GM12878 (cell line): ENCODE data around the gene ZDHHC9. TPM values are rescaled to one million over a fixed set of nuclear protein-coding genes. Genes with fewer than 3 reads are reported as not detected.

Experiments used
- ATAC-seq: fragments of 200-7000 bp; cut with Tn5 transposase; 3 replicates; pipeline ENCODE4 v1.9.1; 2020; ENCODE audit warnings: mild to moderate bottlenecking, moderate library complexity
- BruUV-seq: library from RNA; stranded (reverse); fragments of 400-500 nt; replicated peaks from 2 replicates; lab custom pipeline; 2021; lab: Mats Ljungman, UMichigan
- CTCF ChIA-PET: fragments of 300-600 bp; sonication (Branson Sonifier 250); formaldehyde crosslinking; extraction: SDS; loops from one replicate; lab custom pipeline; 2021; ENCODE audit warnings: inconsistent platforms; lab: Yijun Ruan, JAX
- POLR2A ChIA-PET: fragments of 350-600 bp; formaldehyde crosslinking; extraction: SDS; loops from one replicate; lab custom pipeline; 2021; ENCODE audit warnings: inconsistent platforms; lab: Charles Lee
- RAD21 ChIA-PET: fragments of 300-600 bp; sonication (Branson Sonifier 250); formaldehyde crosslinking; loops from one replicate; lab custom pipeline; 2023; ENCODE audit warnings: antibody characterized with exemption; ENCODE audit not compliant: unreplicated experiment; lab: Charles Lee
- SMC1A ChIA-PET: fragments of 300-600 bp; sonication (Branson Sonifier 250); formaldehyde crosslinking; loops from one replicate; lab custom pipeline; 2023; ENCODE audit not compliant: unreplicated experiment, uncharacterized antibody; lab: Charles Lee
- DNase-seq: peaks from one replicate; pipeline ENCODE4 v3.0.0-alpha.2; 2011; ENCODE audit warnings: low read depth, low spot score
- FAIRE-seq: peaks from 3 replicates; lab custom pipeline; 2011; peaks lifted over from hg19 to GRCh38; lab: Jason Lieb, UNC
- H2AFZ ChIP-seq: 2 replicates; pipeline ENCODE4 v1.6.0; 2011; ENCODE audit warnings: low read depth, low read length, control low read depth; ENCODE audit not compliant: control insufficient read depth
- H3K27ac ChIP-seq: 2 replicates; pipeline ENCODE4 v1.5.1; 2011; ENCODE audit warnings: control low read depth; ENCODE audit not compliant: control insufficient read depth, insufficient read depth
- H3K27me3 ChIP-seq, 2 experiments: replicated peaks in 1 of 2; 2 replicates each; pipeline versions ENCODE4 v1.6.0 to v1.6.1; 2011; ENCODE audit warnings: low read length in 1 of 2; ENCODE audit not compliant: control insufficient read depth in 2 of 2, insufficient read depth in 2 of 2
- H3K36me3 ChIP-seq, 2 experiments: 2 replicates each; pipeline ENCODE4 v1.5.1; 2011; ENCODE audit warnings: low read length in 1 of 2; ENCODE audit not compliant: control insufficient read depth in 2 of 2, insufficient read depth in 2 of 2
- H3K4me1 ChIP-seq: 2 replicates; pipeline ENCODE4 v1.6.1; 2011; ENCODE audit warnings: mild to moderate bottlenecking, low read length, moderate library complexity, mixed read lengths; ENCODE audit not compliant: control insufficient read depth, insufficient read depth
- H3K4me2 ChIP-seq: 2 replicates; pipeline ENCODE4 v1.6.0; 2011; ENCODE audit warnings: control low read depth; ENCODE audit not compliant: control insufficient read depth, insufficient read depth
- H3K4me3 ChIP-seq: fragments of 200-600 bp; sonication (generic); 2 replicates; pipeline ENCODE4 v1.5.1; 2016
- H3K79me2 ChIP-seq: 2 replicates; pipeline ENCODE4 v1.6.0; 2011; ENCODE audit warnings: low read length; ENCODE audit not compliant: control insufficient read depth, insufficient read depth
- H3K9ac ChIP-seq: 2 replicates; pipeline ENCODE4 v1.8.0; 2011; ENCODE audit warnings: low read length, control low read depth, mixed read lengths; ENCODE audit not compliant: control insufficient read depth, insufficient read depth
- H3K9me3 ChIP-seq: replicated peaks from 3 replicates; pipeline ENCODE4 v1.5.1; 2011; ENCODE audit warnings: mild to moderate bottlenecking, low read length; ENCODE audit not compliant: control insufficient read depth, insufficient read depth
- H4K20me1 ChIP-seq: 2 replicates; pipeline ENCODE4 v1.6.0; 2011; ENCODE audit not compliant: control insufficient read depth, insufficient read depth
- BMI1 ChIP-seq: fragments of 450-650 bp; IDR thresholded peaks from 2 replicates; pipeline ENCODE4 v1.6.1; 2016; ENCODE audit warnings: mild to moderate bottlenecking, moderate library complexity, borderline replicate concordance
- HDGF ChIP-seq: fragments of 450-650 bp; IDR thresholded peaks from 2 replicates; pipeline ENCODE4 v1.6.1; 2016; ENCODE audit warnings: antibody characterized with exemption
- MEF2B ChIP-seq: fragments of 450-650 bp; IDR thresholded peaks from 2 replicates; pipeline ENCODE4 v1.6.1; 2018; ENCODE audit warnings: mild to moderate bottlenecking, moderate library complexity; ENCODE audit not compliant: partially characterized antibody, poor library complexity, severe bottlenecking
- POLR2AphosphoS2 ChIP-seq: IDR thresholded peaks from 2 replicates; pipeline ENCODE4 v1.6.1; 2011; ENCODE audit warnings: low read depth, mild to moderate bottlenecking, low read length, improper control_type of control experiment, moderate library complexity
- POU2F2 ChIP-seq: IDR thresholded peaks from 3 replicates; pipeline ENCODE4 v1.6.1; 2011; ENCODE audit warnings: low read depth, mild to moderate bottlenecking, low read length, borderline replicate concordance
- RAD21 ChIP-seq: IDR thresholded peaks from 2 replicates; pipeline ENCODE4 v1.6.1; 2011; ENCODE audit warnings: mild to moderate bottlenecking, low read depth, low read length, moderate library complexity; ENCODE audit not compliant: insufficient read depth
- RUNX3 ChIP-seq: IDR thresholded peaks from 2 replicates; pipeline ENCODE4 v1.6.1; 2012; ENCODE audit warnings: low read length, inconsistent platforms
- SMC3 ChIP-seq: IDR thresholded peaks from 2 replicates; pipeline ENCODE4 v1.6.1; 2011; ENCODE audit warnings: low read length, improper control_type of control experiment, borderline replicate concordance
- SPI1 ChIP-seq: IDR thresholded peaks from 2 replicates; pipeline ENCODE4 v1.6.1; 2011; ENCODE audit warnings: low read depth, mild to moderate bottlenecking, low read length, moderate library complexity, borderline replicate concordance; ENCODE audit not compliant: insufficient read depth
- ZBTB33 ChIP-seq: fragments of 450-650 bp; IDR thresholded peaks from 2 replicates; pipeline ENCODE4 v1.6.1; 2017; ENCODE audit warnings: mild to moderate bottlenecking
- WGBS: methylation state at CpG from one replicate; pipeline ENCODE4 v1.1.6; 2016; ENCODE audit warnings: low lambda C conversion rate; ENCODE audit not compliant: insufficient replicate concordance, insufficient coverage; ENCODE audit errors: missing lambda C conversion rate; 5-methylcytosine and 5-hydroxymethylcytosine counted together
- in situ Hi-C: fragments of 300-500 bp; cut with MboI; formaldehyde crosslinking; loops from 9 replicates; pipeline ENCODE4 v1.14.3; 2018; ENCODE audit warnings: mixed read lengths
- intact Hi-C: fragments of 100-400 bp; cut with micrococcal nuclease; formaldehyde crosslinking; loops from one replicate; pipeline ENCODE4 v1.14.2; 2022; ENCODE audit not compliant: unreplicated experiment
- polyA plus RNA-seq, 11 experiments: library from polyadenylated mRNA; depleted of rRNA in 4 of 11; unstranded in 6 of 11; stranded (reverse) in 5 of 11; fragments of >200 nt; fragmentation: Nextera tagmentation in 4 of 11; fragmentation: Illumina TruSeq in 1 of 11; extraction: Ambion mirVana in 4 of 11; extraction: Trizol in 1 of 11; gene quantifications; 1 replicate in 1 of 11; 2 replicates in 10 of 11; pipeline versions ENCODE4 v1.2.1 to v1.2.3, GENCODE V29; 2011 to 2016; ENCODE audit warnings: inconsistent platforms in 2 of 11, missing spikeins in 2 of 11, low read depth in 1 of 11
- total RNA-seq, 4 experiments: library from RNA; depleted of rRNA in 3 of 4; stranded (reverse); fragments of >200 nt in 3 of 4; fragmentation: Illumina TruSeq in 1 of 4; extraction: Trizol in 1 of 4; gene quantifications; 2 replicates each; pipeline versions ENCODE4 v1.2.1 to v1.2.3, GENCODE V29; 2013 to 2021
- TF ChIP-seq, protein P1 (sequence below), 3 experiments: IDR thresholded peaks in 2 of 3; conservative IDR thresholded peaks in 1 of 3; 2 replicates each; pipeline ENCODE4 v1.5.1; 2011; ENCODE audit warnings: low read depth in 3 of 3, low read length in 3 of 3, mild to moderate bottlenecking in 3 of 3, control low read depth in 2 of 3, moderate library complexity in 2 of 3, inconsistent platforms in 1 of 3, mixed read lengths in 1 of 3; ENCODE audit not compliant: control insufficient read depth in 2 of 3, insufficient read depth in 1 of 3; ENCODE audit errors: extremely low read depth in 1 of 3
- TF ChIP-seq, protein P2 (sequence below): fragments of 450-650 bp; IDR thresholded peaks from 2 replicates; pipeline ENCODE4 v1.6.1; 2014; ENCODE audit warnings: mild to moderate bottlenecking
- TF ChIP-seq, protein P3 (sequence below): IDR thresholded peaks from 2 replicates; pipeline ENCODE4 v1.6.1; 2011; ENCODE audit warnings: borderline replicate concordance, low read depth, mild to moderate bottlenecking, moderate library complexity, mixed read lengths, low read length; ENCODE audit not compliant: insufficient read depth; ENCODE audit errors: extremely low read length

ZDHHC9 gene
- total and polyA plus RNA-seq, 10 of the 15 experiments (the other 5 are each of a cell fraction or from before 2014, with no cell fraction given), result 1.8 to 13.0 (median 5.4) TPM

- Histone ChIP-seq H3K27me3 (no peaks in the 10 kb centered on the region), H2AFZ (no peak overlapping the region; the same call in 1 of the 2 replicates), H3K4me1 (peaks cover 29% of the 10 kb centered on the region), H3K9me3 (no peaks in the 10 kb centered on the region), H3K4me2 (no peak overlapping the region), H3K9ac (no peak overlapping the region), H4K20me1 (no peaks in the 10 kb centered on the region), H3K4me3 (no peak overlapping the region), H3K27ac (no peak overlapping the region), H3K36me3 (no peaks in the 10 kb centered on the region), H3K79me2 (no peaks in the 10 kb centered on the region)
- ATAC-seq (peak; percentile 72), FAIRE-seq (no peak), DNase-seq (no peak)
- intact Hi-C loops (loop anchor here (1.0 kb wide), 1 partner anchor 67 kb away; no protein-coding TSS in a partner anchor), in situ Hi-C loops (no loop called here)
- BruUV-seq, result no TSS peak
- ChIA-PET SMC1A (interaction anchor here (0.7 to 6.0 kb wide), 14 partner anchors 14 to 272 kb away, joined by 3 to 58 read pairs (median 4); partner anchors contain the start of gene SASH3), POLR2A (interaction anchor here (1.2 kb wide), 1 partner anchor 26 kb away, joined by 3 read pairs; no protein-coding TSS in a partner anchor), RAD21 (interaction anchor here (0.7 to 5.6 kb wide), 8 partner anchors 12 to 305 kb away, joined by 3 to 65 read pairs (median 8); partner anchors contain the start of gene SASH3), CTCF (interaction anchor here (0.5 to 6.9 kb wide), 20 partner anchors 13 to 271 kb away, joined by 3 to 80 read pairs (median 4); partner anchors contain the start of gene XPNPEP2)
- TF ChIP-seq POU2F2 (no peak), SPI1 (no peak), HDGF (no peak), RUNX3 (0 out of 2 replicates have a peak, but pooled peaks have one; percentile 19), RAD21 (peak; percentile 54), SMC3 (peak; percentile 55; the same call in 1 of the 2 replicates), POLR2AphosphoS2 (no peak), MEF2B (no peak), ZBTB33 (no peak), BMI1 (no peak)
- TF ChIP-seq, protein P1, sequence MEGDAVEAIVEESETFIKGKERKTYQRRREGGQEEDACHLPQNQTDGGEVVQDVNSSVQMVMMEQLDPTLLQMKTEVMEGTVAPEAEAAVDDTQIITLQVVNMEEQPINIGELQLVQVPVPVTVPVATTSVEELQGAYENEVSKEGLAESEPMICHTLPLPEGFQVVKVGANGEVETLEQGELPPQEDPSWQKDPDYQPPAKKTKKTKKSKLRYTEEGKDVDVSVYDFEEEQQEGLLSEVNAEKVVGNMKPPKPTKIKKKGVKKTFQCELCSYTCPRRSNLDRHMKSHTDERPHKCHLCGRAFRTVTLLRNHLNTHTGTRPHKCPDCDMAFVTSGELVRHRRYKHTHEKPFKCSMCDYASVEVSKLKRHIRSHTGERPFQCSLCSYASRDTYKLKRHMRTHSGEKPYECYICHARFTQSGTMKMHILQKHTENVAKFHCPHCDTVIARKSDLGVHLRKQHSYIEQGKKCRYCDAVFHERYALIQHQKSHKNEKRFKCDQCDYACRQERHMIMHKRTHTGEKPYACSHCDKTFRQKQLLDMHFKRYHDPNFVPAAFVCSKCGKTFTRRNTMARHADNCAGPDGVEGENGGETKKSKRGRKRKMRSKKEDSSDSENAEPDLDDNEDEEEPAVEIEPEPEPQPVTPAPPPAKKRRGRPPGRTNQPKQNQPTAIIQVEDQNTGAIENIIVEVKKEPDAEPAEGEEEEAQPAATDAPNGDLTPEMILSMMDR (IDR thresholded peaks at IDR 0.05 in 2 of 3, conservative IDR thresholded peaks at IDR 0.05 in 1 of 3; ENCODE audit: control insufficient read depth in 2 of 3, extremely low read depth in 1 of 3, insufficient read depth in 1 of 3, low read depth in 3 of 3, low read length in 3 of 3), result peak; percentile 39 to 51 (median 48); a peak in 3 of 6 replicates
- TF ChIP-seq, protein P2, sequence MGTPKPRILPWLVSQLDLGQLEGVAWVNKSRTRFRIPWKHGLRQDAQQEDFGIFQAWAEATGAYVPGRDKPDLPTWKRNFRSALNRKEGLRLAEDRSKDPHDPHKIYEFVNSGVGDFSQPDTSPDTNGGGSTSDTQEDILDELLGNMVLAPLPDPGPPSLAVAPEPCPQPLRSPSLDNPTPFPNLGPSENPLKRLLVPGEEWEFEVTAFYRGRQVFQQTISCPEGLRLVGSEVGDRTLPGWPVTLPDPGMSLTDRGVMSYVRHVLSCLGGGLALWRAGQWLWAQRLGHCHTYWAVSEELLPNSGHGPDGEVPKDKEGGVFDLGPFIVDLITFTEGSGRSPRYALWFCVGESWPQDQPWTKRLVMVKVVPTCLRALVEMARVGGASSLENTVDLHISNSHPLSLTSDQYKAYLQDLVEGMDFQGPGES, result no peak
- TF ChIP-seq, protein P3, sequence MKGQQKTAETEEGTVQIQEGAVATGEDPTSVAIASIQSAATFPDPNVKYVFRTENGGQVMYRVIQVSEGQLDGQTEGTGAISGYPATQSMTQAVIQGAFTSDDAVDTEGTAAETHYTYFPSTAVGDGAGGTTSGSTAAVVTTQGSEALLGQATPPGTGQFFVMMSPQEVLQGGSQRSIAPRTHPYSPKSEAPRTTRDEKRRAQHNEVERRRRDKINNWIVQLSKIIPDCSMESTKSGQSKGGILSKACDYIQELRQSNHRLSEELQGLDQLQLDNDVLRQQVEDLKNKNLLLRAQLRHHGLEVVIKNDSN, result peak; percentile 53
- 53% methylated on average over 16 of the region's 18 CpGs for WGBS
Measured at GRCh38 chrX:129755779-129756650, 87.7 kb downstream of the ZDHHC9 start.
